Progenitor cell of endocrine pancreas (in vitro differentiated cells): ENCODE results near the gene ZBTB9. TPM values are rescaled to one million over a fixed set of nuclear protein-coding genes. Genes with fewer than 3 reads are reported as not detected.

Experiments used
- DNase-seq: peaks from one replicate; pipeline ENCODE4 v3.0.0; 2021; ENCODE audit warnings: low spot score; ENCODE audit not compliant: unreplicated experiment
- H3K27ac Mint-ChIP-seq: 2 replicates; pipeline ENCODE4 v1.8.0; 2021; ENCODE audit warnings: mild to moderate bottlenecking, moderate library complexity, mixed read lengths
- H3K27me3 Mint-ChIP-seq: 2 replicates; pipeline ENCODE4 v1.8.0; 2021; ENCODE audit warnings: mixed read lengths
- H3K36me3 Mint-ChIP-seq: 2 replicates; pipeline ENCODE4 v1.8.0; 2022; ENCODE audit warnings: mixed read lengths; ENCODE audit not compliant: insufficient read depth
- H3K4me1 Mint-ChIP-seq: 2 replicates; pipeline ENCODE4 v1.8.0; 2021; ENCODE audit warnings: low read depth, mixed read lengths
- H3K4me3 Mint-ChIP-seq: 2 replicates; pipeline ENCODE4 v1.8.0; 2021; ENCODE audit warnings: low read depth, mild to moderate bottlenecking, moderate library complexity, mixed read lengths
- H3K9me3 Mint-ChIP-seq: 2 replicates; pipeline ENCODE4 v1.8.0; 2021; ENCODE audit warnings: low read depth, mixed read lengths
- total RNA-seq: library from RNA; stranded (reverse); gene quantifications from 2 replicates; pipeline ENCODE4 v1.2.1, GENCODE V29; 2021
- TF ChIP-seq, protein P1 (sequence below): fragments of 200-600 bp; sonication (generic); IDR thresholded peaks from one replicate; pipeline ENCODE4 v1.5.0; 2021; ENCODE audit warnings: antibody characterized with exemption, mild to moderate bottlenecking; ENCODE audit not compliant: unreplicated experiment

ZBTB9 gene
- total RNA-seq, 1 donor from 2014 or later, result 15.7 TPM

DNA sequence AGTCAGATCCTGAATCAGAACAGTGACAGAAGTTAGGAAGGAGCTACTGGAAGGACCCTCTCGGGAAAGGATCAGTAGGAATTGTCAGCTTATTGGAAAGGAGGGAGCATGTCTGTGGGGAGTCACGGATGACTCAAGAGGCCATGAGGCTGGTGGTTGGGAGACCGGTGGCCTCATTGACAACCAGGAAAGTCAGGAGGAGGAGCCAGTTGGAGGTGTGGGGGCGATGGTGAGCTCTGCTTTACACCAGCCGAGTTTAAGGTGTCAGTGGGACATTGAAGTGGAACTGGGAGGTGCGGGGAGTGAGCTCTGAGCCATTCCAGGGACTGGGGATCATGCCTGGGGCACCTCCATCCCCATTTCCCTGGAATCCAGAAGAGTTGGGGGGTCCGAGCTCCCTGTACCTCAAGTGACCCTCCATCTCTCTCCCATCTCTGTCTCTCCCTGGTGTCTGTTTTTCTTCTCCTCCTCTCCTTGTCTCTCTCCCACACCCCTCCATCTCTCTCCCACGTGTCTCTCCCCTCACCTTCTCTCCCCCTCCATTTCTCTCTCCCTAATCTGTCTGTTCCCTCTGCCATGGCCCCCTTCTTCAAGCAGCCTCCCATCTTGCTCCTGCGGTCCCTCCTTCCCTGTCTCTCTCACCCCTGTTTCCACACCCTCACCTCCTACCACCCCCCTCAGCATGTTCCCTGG is 14.3 kb upstream of the ZBTB9 start:
- peak overlapping the region; percentile 7 for H3K27ac Mint-ChIP-seq
- no peaks in the 10 kb centered on the region for H3K27me3 Mint-ChIP-seq
- peaks cover 28% of the 10 kb centered on the region for H3K36me3 Mint-ChIP-seq
- TF ChIP-seq, protein P1, sequence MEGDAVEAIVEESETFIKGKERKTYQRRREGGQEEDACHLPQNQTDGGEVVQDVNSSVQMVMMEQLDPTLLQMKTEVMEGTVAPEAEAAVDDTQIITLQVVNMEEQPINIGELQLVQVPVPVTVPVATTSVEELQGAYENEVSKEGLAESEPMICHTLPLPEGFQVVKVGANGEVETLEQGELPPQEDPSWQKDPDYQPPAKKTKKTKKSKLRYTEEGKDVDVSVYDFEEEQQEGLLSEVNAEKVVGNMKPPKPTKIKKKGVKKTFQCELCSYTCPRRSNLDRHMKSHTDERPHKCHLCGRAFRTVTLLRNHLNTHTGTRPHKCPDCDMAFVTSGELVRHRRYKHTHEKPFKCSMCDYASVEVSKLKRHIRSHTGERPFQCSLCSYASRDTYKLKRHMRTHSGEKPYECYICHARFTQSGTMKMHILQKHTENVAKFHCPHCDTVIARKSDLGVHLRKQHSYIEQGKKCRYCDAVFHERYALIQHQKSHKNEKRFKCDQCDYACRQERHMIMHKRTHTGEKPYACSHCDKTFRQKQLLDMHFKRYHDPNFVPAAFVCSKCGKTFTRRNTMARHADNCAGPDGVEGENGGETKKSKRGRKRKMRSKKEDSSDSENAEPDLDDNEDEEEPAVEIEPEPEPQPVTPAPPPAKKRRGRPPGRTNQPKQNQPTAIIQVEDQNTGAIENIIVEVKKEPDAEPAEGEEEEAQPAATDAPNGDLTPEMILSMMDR, result no peak
- DNase-seq, result no peak
- no peaks in the 10 kb centered on the region for H3K4me1 Mint-ChIP-seq
- H3K9me3 Mint-ChIP-seq, result no peaks in the 10 kb centered on the region
- H3K4me3 Mint-ChIP-seq, result no peak overlapping the region

DNA sequence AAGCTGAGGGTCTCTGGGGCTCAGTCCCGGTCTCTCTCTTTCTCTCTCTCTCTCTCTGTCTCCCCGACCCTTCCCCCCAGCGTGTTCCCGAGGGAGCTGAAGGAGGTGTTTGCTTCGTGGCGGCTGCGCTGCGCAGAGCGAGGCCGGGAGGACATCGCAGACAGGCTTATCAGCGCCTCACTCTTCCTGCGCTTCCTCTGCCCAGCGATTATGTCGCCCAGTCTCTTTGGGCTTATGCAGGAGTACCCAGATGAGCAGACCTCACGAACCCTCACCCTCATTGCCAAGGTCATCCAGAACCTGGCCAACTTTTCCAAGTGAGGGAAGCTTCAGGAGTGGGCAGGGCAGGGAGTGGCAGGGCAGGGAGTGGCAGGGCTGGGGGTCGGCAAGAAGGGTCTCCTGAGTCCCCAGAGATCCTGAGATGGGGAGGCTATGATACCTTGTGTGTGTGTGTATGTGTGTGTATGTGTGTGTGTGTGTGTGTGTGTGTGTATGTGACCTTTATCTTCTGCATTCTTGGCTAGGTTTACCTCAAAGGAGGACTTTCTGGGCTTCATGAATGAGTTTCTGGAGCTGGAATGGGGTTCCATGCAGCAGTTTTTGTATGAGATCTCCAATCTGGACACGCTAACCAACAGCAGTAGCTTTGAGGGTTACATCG is 13.6 kb upstream of the ZBTB9 start:
- no peaks in the 10 kb centered on the region for H3K9me3 Mint-ChIP-seq
- DNase-seq, result no peak
- no peaks in the 10 kb centered on the region for H3K4me1 Mint-ChIP-seq
- H3K27ac Mint-ChIP-seq, result no peak overlapping the region
- peaks cover 24% of the 10 kb centered on the region for H3K36me3 Mint-ChIP-seq
- TF ChIP-seq, protein P1, result no peak
- H3K4me3 Mint-ChIP-seq, result no peak overlapping the region
- H3K27me3 Mint-ChIP-seq, result no peaks in the 10 kb centered on the region

DNA sequence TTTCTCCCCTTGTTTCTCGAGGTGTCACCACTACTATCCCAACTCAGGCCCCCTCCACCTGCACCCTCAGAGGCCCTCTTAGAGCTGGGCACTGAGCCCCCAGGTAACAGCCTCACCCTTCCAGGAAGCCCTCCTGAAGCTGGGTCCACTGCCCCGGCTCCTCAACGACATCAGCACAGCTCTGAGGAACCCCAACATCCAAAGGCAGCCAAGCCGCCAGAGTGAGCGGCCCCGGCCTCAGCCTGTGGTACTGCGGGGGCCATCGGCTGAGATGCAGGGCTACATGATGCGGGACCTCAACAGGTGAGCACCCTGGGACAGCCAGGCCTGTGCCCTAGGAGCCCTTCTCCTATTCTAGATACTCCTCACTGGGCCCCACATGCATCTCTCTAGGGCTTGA is 12.9 kb upstream of the ZBTB9 start:
- Mint-ChIP-seq H3K4me1 (no peaks in the 10 kb centered on the region), H3K9me3 (no peaks in the 10 kb centered on the region), H3K27ac (no peak overlapping the region), H3K36me3 (peaks cover 23% of the 10 kb centered on the region), H3K4me3 (no peak overlapping the region), H3K27me3 (no peaks in the 10 kb centered on the region)
- TF ChIP-seq, protein P1, result no peak
- no peak for DNase-seq

DNA sequence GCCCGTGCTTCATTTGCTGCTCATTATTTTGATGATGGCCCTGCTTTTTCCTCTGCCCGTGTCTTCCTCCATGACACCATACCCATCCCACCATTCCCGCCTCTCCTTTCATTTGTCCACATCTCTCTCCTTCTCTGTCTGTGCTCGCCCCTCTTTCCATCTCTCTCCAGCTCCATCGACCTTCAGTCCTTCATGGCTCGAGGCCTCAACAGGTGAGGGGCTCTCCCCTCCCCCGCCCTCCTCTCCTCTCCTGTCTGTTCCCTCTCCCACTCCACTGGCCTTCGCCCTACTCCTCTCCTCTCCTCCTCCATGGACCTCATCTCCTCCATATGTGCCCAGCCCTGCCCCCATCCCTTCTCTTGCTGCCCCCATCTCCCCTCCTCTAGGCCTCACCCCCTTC is 12.1 kb upstream of the ZBTB9 start:
- H3K4me1 Mint-ChIP-seq, result no peaks in the 10 kb centered on the region
- H3K27me3 Mint-ChIP-seq, result no peaks in the 10 kb centered on the region
- no peak overlapping the region for H3K4me3 Mint-ChIP-seq
- TF ChIP-seq, protein P1, result no peak
- DNase-seq, result no peak
- no peak overlapping the region for H3K27ac Mint-ChIP-seq
- peaks cover 18% of the 10 kb centered on the region for H3K36me3 Mint-ChIP-seq
- H3K9me3 Mint-ChIP-seq, result no peaks in the 10 kb centered on the region

DNA sequence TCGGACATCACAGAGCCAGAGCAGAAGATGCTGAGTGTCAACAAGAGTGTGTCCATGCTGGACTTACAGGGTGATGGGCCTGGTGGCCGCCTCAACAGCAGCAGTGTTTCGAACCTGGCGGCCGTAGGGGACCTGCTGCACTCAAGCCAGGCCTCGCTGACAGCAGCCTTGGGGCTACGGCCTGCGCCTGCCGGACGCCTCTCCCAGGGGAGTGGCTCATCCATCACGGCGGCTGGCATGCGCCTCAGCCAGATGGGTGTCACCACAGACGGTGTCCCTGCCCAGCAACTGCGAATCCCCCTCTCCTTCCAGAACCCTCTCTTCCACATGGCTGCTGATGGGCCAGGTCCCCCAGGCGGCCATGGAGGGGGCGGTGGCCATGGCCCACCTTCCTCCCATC is 11.4 kb upstream of the ZBTB9 start:
- Mint-ChIP-seq H3K27me3 (no peaks in the 10 kb centered on the region), H3K36me3 (peaks cover 20% of the 10 kb centered on the region), H3K4me1 (no peaks in the 10 kb centered on the region), H3K4me3 (no peak overlapping the region), H3K9me3 (no peaks in the 10 kb centered on the region), H3K27ac (no peak overlapping the region)
- TF ChIP-seq, protein P1, result no peak
- DNase-seq, result no peak
